ENCODE results near the gene MARVELD1.
"Not testable (repeated sequence)": the region's sequence is repeated elsewhere in the genome, so short reads cannot be mapped to it uniquely, and the experiment has no call there.

Gene MARVELD1

GRCh38 chr10:97686301-97686961, 27.1 kb upstream of the MARVELD1 start:
- Mint-ChIP-seq H3K27ac (no peak overlapping the region), H3K36me3 (no peaks in the 10 kb centered on the region)

GRCh38 chr10:97686962-97687784, 26.4 kb upstream of the MARVELD1 start, which contains the start of gene AVPI1:
Gene AVPI1 (minus strand): TSS chr10:97687241. CDS start chr10:97679905, 7,336 bp downstream.
- Mint-ChIP-seq H3K27me3 (no peaks in the 10 kb centered on the region), H3K4me1 (peaks cover 17% of the 10 kb centered on the region), H3K27ac (no peak within 1 kb of the TSS), H3K36me3 (no peaks in the 10 kb centered on the region), H3K4me3 (peak within 1 kb of the TSS; percentile 67), H3K9me3 (no peaks in the 10 kb centered on the region)

More at GRCh38 chr10:97686301-97686961, 27.1 kb upstream of the MARVELD1 start:
- Mint-ChIP-seq H3K4me3 (peak overlapping the region; percentile 67), H3K9me3 (no peaks in the 10 kb centered on the region), H3K27me3 (no peaks in the 10 kb centered on the region), H3K4me1 (peaks cover 17% of the 10 kb centered on the region)

- Mint-ChIP-seq H3K4me3 (peak overlapping the region; percentile 67), H3K27me3 (no peaks in the 10 kb centered on the region)
Observed at GRCh38 chr10:97687785-97688781, 25.4 kb upstream of the MARVELD1 start.

GRCh38 chr10:97689559-97690020, 23.9 kb upstream of the MARVELD1 start:
- Mint-ChIP-seq H3K4me1 (peaks cover 17% of the 10 kb centered on the region), H3K4me3 (no peak overlapping the region), H3K36me3 (no peaks in the 10 kb centered on the region), H3K27me3 (no peaks in the 10 kb centered on the region), H3K27ac (no peak overlapping the region), H3K9me3 (no peaks in the 10 kb centered on the region)

More at GRCh38 chr10:97687785-97688781, 25.4 kb upstream of the MARVELD1 start:
- peaks cover 17% of the 10 kb centered on the region for H3K4me1 Mint-ChIP-seq
- peak overlapping the region; percentile 10 for H3K27ac Mint-ChIP-seq
- no peaks in the 10 kb centered on the region for H3K36me3 Mint-ChIP-seq
- no peaks in the 10 kb centered on the region for H3K9me3 Mint-ChIP-seq

- Mint-ChIP-seq H3K9me3 (no peaks in the 10 kb centered on the region), H3K27me3 (no peaks in the 10 kb centered on the region), H3K36me3 (no peaks in the 10 kb centered on the region), H3K27ac (no peak overlapping the region), H3K4me1 (peaks cover 13% of the 10 kb centered on the region), H3K4me3 (no peak overlapping the region)
Observed at GRCh38 chr10:97690133-97690532, 23.4 kb upstream of the MARVELD1 start.

- H3K4me1 Mint-ChIP-seq, H3K4me3 Mint-ChIP-seq, H3K27me3 Mint-ChIP-seq, H3K27ac Mint-ChIP-seq, H3K36me3 Mint-ChIP-seq, H3K9me3 Mint-ChIP-seq: not testable (repeated sequence)
Observed at GRCh38 chr10:97698072-97698655, 15.4 kb upstream of the MARVELD1 start.

- Mint-ChIP-seq H3K27ac (no peak overlapping the region), H3K4me1 (no peaks in the 10 kb centered on the region), H3K36me3 (no peaks in the 10 kb centered on the region), H3K27me3 (peaks cover 2% of the 10 kb centered on the region), H3K9me3 (no peaks in the 10 kb centered on the region), H3K4me3 (no peak overlapping the region)
Observed at GRCh38 chr10:97701438-97702069, 12.0 kb upstream of the MARVELD1 start.

- no peaks in the 10 kb centered on the region for H3K9me3 Mint-ChIP-seq
- no peaks in the 10 kb centered on the region for H3K36me3 Mint-ChIP-seq
- no peak overlapping the region for H3K4me3 Mint-ChIP-seq
- no peak overlapping the region for H3K27ac Mint-ChIP-seq
- no peaks in the 10 kb centered on the region for H3K4me1 Mint-ChIP-seq
- peaks cover 4% of the 10 kb centered on the region for H3K27me3 Mint-ChIP-seq
Observed at GRCh38 chr10:97703398-97704067, 10.0 kb upstream of the MARVELD1 start.

- Mint-ChIP-seq H3K4me3 (no peak overlapping the region), H3K27ac (no peak overlapping the region), H3K9me3 (no peaks in the 10 kb centered on the region), H3K27me3 (peaks cover 6% of the 10 kb centered on the region), H3K36me3 (no peaks in the 10 kb centered on the region), H3K4me1 (no peaks in the 10 kb centered on the region)
Observed at GRCh38 chr10:97704341-97704740, 9.2 kb upstream of the MARVELD1 start.

- Mint-ChIP-seq H3K4me1 (no peaks in the 10 kb centered on the region), H3K9me3 (no peaks in the 10 kb centered on the region), H3K36me3 (no peaks in the 10 kb centered on the region), H3K27me3 (peaks cover 11% of the 10 kb centered on the region), H3K27ac (no peak overlapping the region), H3K4me3 (no peak overlapping the region)
Observed at GRCh38 chr10:97705006-97705670, 8.4 kb upstream of the MARVELD1 start.

- H3K36me3 Mint-ChIP-seq, result no peaks in the 10 kb centered on the region
- no peaks in the 10 kb centered on the region for H3K4me1 Mint-ChIP-seq
- no peak overlapping the region for H3K4me3 Mint-ChIP-seq
- H3K9me3 Mint-ChIP-seq, result no peaks in the 10 kb centered on the region
- H3K27ac Mint-ChIP-seq, result no peak overlapping the region
- peaks cover 13% of the 10 kb centered on the region for H3K27me3 Mint-ChIP-seq
Observed at GRCh38 chr10:97707134-97707861, 6.2 kb upstream of the MARVELD1 start.

- Mint-ChIP-seq H3K4me3 (no peak overlapping the region), H3K9me3 (no peaks in the 10 kb centered on the region), H3K36me3 (no peaks in the 10 kb centered on the region), H3K27ac (no peak overlapping the region), H3K4me1 (peaks cover 5% of the 10 kb centered on the region), H3K27me3 (peaks cover 17% of the 10 kb centered on the region)
Observed at GRCh38 chr10:97708167-97708566, 5.4 kb upstream of the MARVELD1 start.
